HUES48 (cell line): ENCODE results near the gene GNAS.

Experiments
- H3K27ac ChIP-seq: one replicate; pipeline ENCODE4 v1.7.0; 2013; ENCODE audit warnings: low read depth, low read length, inconsistent platforms
- H3K27me3 ChIP-seq: 2 replicates; pipeline ENCODE4 v1.6.1; 2013; ENCODE audit warnings: mild to moderate bottlenecking, low read length; ENCODE audit not compliant: control insufficient read depth, insufficient read depth
- H3K36me3 ChIP-seq: 2 replicates; pipeline ENCODE4 v1.6.1; 2013; ENCODE audit warnings: low read length; ENCODE audit not compliant: control insufficient read depth, insufficient read depth
- H3K4me1 ChIP-seq: 2 replicates; pipeline ENCODE4 v1.6.1; 2013; ENCODE audit warnings: mild to moderate bottlenecking, low read length; ENCODE audit not compliant: control insufficient read depth, insufficient read depth
- H3K4me3 ChIP-seq: 2 replicates; pipeline ENCODE4 v1.5.1; 2013; ENCODE audit warnings: mild to moderate bottlenecking, low read depth, low read length
- H3K9ac ChIP-seq: 2 replicates; pipeline ENCODE4 v1.6.1; 2013; ENCODE audit warnings: mild to moderate bottlenecking, low read depth, low read length, moderate library complexity
- H3K9me3 ChIP-seq: 2 replicates; pipeline ENCODE4 v1.6.1; 2013; ENCODE audit warnings: low read length; ENCODE audit not compliant: control insufficient read depth, insufficient read depth

Gene GNAS

DNA sequence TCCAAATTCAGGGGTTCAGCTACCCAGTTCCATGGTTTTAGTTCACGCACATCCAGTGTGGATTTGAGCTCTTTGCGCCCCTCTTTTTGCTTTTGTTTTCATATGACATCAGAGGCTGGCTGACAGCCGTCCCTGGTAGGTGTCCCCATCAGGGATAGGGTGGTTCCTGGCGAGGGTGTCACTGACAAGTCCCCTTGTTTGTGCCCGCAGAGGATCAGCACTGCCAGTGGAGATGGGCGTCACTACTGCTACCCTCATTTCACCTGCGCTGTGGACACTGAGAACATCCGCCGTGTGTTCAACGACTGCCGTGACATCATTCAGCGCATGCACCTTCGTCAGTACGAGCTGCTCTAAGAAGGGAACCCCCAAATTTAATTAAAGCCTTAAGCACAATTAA is 58.0 kb downstream of the GNAS start:
- H3K36me3 ChIP-seq: peaks cover 66% of the 10 kb centered on the region
- no peaks in the 10 kb centered on the region for H3K27me3 ChIP-seq
- no peak overlapping the region for H3K27ac ChIP-seq
- H3K4me1 ChIP-seq: no peaks in the 10 kb centered on the region; the same call in 1 of the 2 replicates
- H3K9ac ChIP-seq: no peak overlapping the region
- H3K4me3 ChIP-seq: no peak overlapping the region
- no peaks in the 10 kb centered on the region for H3K9me3 ChIP-seq

DNA sequence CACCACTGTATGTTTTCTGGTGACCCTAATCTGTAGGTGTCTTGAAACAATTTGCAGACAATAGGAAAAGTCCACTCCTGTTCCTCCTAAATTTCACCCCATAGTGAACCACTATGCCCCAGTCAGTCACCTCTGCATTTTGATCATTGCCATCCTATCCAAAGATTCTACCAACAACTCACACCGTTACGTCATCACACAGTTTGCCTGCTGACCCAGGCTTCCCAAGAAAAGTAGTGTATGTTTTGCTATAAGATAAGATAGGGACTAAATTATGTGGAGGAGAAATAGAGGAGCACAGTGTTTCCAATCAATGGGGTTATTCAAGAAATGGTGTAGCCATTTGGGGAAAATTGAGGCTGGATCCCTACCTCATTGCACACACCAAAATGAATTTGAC is 58.8 kb downstream of the GNAS start:
- H3K27me3 ChIP-seq: no peaks in the 10 kb centered on the region
- H3K36me3 ChIP-seq: peaks cover 57% of the 10 kb centered on the region
- no peak overlapping the region for H3K9ac ChIP-seq
- no peak overlapping the region for H3K4me3 ChIP-seq
- no peak overlapping the region for H3K27ac ChIP-seq
- H3K4me1 ChIP-seq: no peaks in the 10 kb centered on the region; the same call in 1 of the 2 replicates
- H3K9me3 ChIP-seq: no peaks in the 10 kb centered on the region

DNA sequence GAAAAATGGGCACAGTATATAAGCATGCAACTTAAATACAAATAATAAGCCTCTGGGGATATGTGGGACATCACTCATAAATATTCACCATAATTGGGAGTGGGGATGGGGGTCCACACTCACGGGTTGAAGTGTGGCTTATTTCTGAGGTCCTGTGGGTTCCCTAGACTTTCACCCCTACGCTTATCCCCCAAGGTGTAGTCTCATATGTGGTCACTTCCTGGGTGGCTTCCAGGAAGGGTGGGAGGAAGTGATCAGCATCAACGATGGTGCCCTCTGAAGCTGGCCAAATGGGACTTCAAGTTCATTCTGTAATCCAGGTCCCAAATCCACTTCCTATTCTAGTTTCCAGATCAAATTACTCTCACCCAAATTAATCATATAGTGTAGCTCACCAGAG is 59.5 kb downstream of the GNAS start:
- Histone ChIP-seq H3K9me3 (no peaks in the 10 kb centered on the region), H3K36me3 (peaks cover 51% of the 10 kb centered on the region), H3K4me1 (no peaks in the 10 kb centered on the region; the same call in 1 of the 2 replicates), H3K9ac (no peak overlapping the region), H3K27me3 (no peaks in the 10 kb centered on the region), H3K4me3 (no peak overlapping the region), H3K27ac (no peak overlapping the region)

DNA sequence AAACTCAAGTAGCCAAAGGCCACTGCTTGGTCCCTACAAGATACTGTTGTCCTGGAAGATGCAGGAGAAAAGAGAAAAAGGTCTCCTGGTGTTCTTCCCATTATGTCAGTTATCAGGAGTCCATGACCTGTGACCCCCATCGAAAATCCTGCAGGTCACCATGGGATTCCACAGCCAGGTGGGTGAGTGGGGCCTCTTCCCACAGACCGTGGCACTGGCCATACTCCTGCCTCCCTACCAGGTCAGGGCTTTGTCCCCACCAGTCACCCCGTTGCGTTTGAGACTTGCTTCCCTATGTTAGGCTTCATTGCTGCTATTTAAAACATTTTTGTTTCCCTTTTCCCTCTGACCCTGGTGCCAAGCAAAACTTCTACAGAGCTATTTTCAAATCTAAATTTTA is 60.6 kb downstream of the GNAS start:
- no peak overlapping the region for H3K27ac ChIP-seq
- no peaks in the 10 kb centered on the region for H3K9me3 ChIP-seq
- no peaks in the 10 kb centered on the region for H3K4me1 ChIP-seq
- no peak overlapping the region for H3K4me3 ChIP-seq
- H3K27me3 ChIP-seq: no peaks in the 10 kb centered on the region
- H3K36me3 ChIP-seq: peaks cover 40% of the 10 kb centered on the region
- no peak overlapping the region for H3K9ac ChIP-seq

DNA sequence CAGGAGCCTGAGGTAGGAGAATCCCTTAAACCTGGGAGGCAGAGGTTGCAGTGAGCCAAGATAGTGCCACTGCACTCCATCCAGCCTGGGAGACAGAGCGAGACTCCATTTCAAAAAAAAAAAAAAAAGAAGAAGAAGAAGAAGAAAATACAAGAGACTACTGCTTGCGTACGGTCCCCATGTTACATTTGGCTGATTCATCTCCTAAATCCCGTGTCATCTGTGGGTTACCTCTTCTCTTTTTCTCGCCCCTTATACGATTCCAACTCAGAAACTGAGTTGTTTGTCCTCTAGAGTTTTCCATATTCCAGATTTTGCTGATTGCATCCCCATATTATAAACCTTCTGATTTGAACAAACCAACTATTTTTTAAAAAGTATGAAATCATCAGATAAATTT is 66.1 kb downstream of the GNAS start:
- Histone ChIP-seq H3K27me3 (peaks cover 2% of the 10 kb centered on the region; the same call in 1 of the 2 replicates), H3K9ac (no peak overlapping the region), H3K4me1 (no peaks in the 10 kb centered on the region), H3K4me3 (no peak overlapping the region), H3K27ac (no peak overlapping the region), H3K9me3 (no peaks in the 10 kb centered on the region), H3K36me3 (no peaks in the 10 kb centered on the region)

DNA sequence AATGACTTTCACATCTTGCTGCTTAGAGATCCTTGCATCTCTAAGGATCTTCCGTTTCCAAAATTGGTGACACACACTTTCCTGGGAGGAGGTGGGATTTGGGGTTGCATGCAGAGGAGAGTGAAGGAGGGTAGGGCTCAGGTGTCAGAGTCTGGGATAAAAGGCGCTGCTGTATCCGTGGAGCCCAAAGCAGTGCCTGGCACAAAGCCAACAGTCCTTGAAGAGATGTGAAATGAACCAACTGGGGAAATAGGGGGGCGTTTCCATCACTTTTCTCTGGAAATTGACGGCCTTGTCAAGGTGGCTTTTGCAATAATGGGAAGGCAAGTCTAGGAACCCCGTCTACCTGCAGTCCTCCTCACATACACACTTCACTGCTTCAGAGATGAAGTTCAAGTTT is 69.0 kb downstream of the GNAS start:
- no peak overlapping the region for H3K4me3 ChIP-seq
- H3K4me1 ChIP-seq: no peaks in the 10 kb centered on the region
- no peaks in the 10 kb centered on the region for H3K36me3 ChIP-seq
- no peak overlapping the region for H3K27ac ChIP-seq
- no peak overlapping the region for H3K9ac ChIP-seq
- H3K27me3 ChIP-seq: peaks cover 2% of the 10 kb centered on the region; the same call in 1 of the 2 replicates
- no peaks in the 10 kb centered on the region for H3K9me3 ChIP-seq

DNA sequence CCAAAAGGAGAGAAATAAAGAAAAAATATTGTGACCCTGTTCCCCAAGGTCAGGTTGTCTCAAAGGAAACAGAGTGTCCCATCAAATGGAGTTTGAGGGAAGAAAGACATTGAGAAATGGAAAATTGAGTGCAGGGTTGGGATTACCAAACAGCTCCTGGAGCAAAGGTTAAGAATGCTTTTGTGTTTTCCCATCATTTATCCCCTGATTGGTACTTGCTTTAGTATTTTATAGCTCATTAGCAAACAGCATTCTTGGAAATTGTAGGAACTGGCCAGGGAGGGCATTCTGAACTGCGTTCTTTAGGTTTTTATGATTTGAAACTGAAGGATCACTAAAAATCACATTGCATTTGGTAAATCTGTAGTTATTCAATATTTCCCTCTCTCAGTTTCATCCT is 69.5 kb downstream of the GNAS start:
- Histone ChIP-seq H3K9me3 (no peaks in the 10 kb centered on the region), H3K27me3 (peaks cover 2% of the 10 kb centered on the region; the same call in 1 of the 2 replicates), H3K4me3 (no peak overlapping the region), H3K9ac (no peak overlapping the region), H3K4me1 (no peaks in the 10 kb centered on the region), H3K27ac (no peak overlapping the region), H3K36me3 (no peaks in the 10 kb centered on the region)

DNA sequence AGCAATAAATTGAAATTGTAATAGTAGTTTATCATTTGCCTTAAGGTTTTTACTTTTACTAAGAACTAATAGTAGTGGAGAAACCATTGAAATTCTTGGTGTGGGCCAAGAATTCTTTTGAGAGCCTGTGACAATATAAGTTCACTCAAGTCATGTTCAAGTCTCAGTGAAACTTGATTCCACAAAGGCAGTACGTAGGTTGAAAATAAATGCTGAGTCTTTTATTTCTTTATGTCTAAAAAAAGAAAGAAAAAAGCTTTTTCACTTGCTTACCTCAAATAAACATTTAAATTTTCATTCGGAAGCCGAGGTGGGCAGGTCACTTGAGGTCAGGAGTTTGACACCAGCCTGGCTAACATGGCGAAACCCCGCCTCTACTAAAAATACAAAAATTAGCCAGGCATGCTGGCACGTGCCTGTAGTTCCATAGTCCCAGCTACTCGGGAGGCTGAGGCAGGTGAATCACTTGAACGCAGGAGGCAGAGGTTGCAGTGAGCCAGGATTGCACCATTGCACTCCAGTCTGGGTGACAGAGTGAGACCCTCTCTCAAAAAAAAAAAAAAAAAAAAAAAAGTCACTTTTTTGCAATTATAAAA is 70.7 kb downstream of the GNAS start:
- Histone ChIP-seq H3K27me3 (peaks cover 2% of the 10 kb centered on the region; the same call in 1 of the 2 replicates), H3K36me3 (no peaks in the 10 kb centered on the region), H3K9me3 (no peaks in the 10 kb centered on the region), H3K4me1 (no peaks in the 10 kb centered on the region), H3K27ac (no peak overlapping the region), H3K4me3 (no peak overlapping the region), H3K9ac (no peak overlapping the region)

DNA sequence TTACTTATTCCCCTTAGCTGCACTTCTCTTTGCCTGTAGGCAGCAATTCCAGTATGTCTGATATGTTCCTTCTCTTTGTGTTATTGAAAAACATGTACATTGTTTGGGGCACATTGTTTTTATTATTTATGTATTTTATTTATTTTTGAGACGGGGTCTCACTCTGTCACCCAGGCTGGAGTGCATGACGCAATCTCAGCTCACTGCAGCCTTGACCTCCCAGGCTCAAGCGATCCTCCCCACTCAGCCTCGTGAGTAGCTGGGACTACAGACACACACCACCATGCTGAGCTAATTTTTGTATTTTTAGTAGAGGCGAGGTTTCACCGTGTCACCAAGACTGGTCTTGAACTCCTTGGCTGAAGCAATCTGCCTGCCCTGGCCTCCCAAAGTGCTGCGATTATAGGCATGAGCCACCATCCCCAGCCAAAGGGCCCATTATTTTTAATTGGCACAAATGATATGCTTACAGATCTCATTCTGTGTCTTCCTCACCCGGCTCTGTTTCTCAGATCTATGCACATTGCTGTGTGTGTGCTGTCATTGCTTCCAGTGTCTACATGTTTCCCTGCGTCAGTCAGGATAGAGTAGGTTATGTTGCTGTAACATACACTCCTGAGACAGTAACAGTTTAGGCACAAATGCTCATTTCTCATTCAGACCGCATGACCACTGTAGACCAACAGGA is 74.4 kb downstream of the GNAS start:
- H3K9ac ChIP-seq: no peak overlapping the region
- H3K27me3 ChIP-seq: peaks cover 1% of the 10 kb centered on the region; the same call in 1 of the 2 replicates
- no peaks in the 10 kb centered on the region for H3K4me1 ChIP-seq
- no peaks in the 10 kb centered on the region for H3K9me3 ChIP-seq
- no peak overlapping the region for H3K27ac ChIP-seq
- H3K36me3 ChIP-seq: no peaks in the 10 kb centered on the region
- no peak overlapping the region for H3K4me3 ChIP-seq

DNA sequence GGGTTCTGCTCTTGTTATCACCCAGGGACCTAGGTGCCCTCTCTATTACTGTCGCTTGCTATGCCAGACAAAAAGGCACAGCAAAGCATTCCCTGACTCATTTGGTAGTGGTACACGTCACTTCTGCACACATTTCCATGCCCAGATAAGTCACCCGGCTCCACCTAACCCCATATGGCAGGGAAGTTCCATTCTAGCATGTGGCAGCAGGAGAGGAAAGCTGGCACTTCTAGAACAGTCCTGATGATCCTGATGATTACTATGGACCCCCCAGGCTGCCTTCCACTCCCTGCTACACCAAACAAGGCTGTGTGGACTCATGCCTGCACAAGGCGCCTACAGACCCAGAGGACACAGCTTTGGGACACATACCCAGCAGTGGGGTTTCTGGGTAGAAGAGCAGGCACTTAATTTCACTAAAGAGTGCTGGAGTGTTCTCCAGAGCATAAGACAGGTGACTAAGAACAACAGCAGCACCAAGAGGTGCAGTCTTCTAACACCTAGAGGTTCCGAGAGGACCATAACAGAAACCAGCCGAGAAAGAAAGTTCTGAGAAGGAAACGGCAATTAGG is 75.1 kb downstream of the GNAS start:
- Histone ChIP-seq H3K9me3 (no peaks in the 10 kb centered on the region), H3K27me3 (no peaks in the 10 kb centered on the region), H3K4me3 (no peak overlapping the region), H3K4me1 (no peaks in the 10 kb centered on the region), H3K27ac (no peak overlapping the region), H3K36me3 (no peaks in the 10 kb centered on the region), H3K9ac (no peak overlapping the region)

DNA sequence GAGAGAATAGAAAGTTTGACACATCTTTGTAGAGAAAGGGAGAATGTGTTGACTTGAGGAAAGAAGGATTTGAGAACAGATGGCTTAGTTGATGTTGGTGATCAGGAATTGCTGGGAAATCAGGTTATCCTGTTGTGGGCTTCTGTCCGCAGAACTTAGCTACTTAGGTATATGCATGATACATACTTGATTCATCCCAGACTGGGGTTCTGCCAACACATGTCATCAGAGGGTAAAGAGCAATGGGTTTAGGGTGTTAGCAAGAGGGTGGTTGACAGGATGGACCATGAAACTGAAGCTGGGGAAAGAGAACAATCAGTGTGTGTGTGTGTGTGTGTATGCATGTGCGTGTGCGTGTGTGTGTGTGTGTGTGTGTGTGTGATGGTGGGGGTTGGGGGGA is 78.0 kb downstream of the GNAS start:
- no peak overlapping the region for H3K27ac ChIP-seq
- no peak overlapping the region for H3K4me3 ChIP-seq
- H3K9ac ChIP-seq: no peak overlapping the region
- H3K4me1 ChIP-seq: no peaks in the 10 kb centered on the region
- H3K27me3 ChIP-seq: no peaks in the 10 kb centered on the region
- H3K9me3 ChIP-seq: no peaks in the 10 kb centered on the region
- no peaks in the 10 kb centered on the region for H3K36me3 ChIP-seq
